ENCODE data around the gene IFT81.
A peak's percentile ranks its signal among the peaks of the same experiment; 100 is the strongest.
"Not testable (repeated sequence)": the region's sequence is repeated elsewhere in the genome, so short reads cannot be mapped to it uniquely, and the experiment has no call there.

IFT81 gene

GRCh38 chr12:110124269-110124995, at the start of gene IFT81:
Gene IFT81, plus strand, starts transcription at chr12:110124357. Its CDS starts 3,024 bp downstream, at chr12:110127381.
- no peak for TF ChIP-seq CTCF (IDR thresholded peaks at IDR 0.05; ENCODE audit: borderline replicate concordance, insufficient read depth, low read depth, low read length)
- peak within 1 kb of the TSS; percentile 81 for H3K4me3 ChIP-seq (ENCODE audit: low read depth, low read length)

- TF ChIP-seq CTCF (IDR thresholded peaks at IDR 0.05; ENCODE audit: borderline replicate concordance, insufficient read depth, low read depth, low read length): no peak
Observed at GRCh38 chr12:110075880-110076279, 48.3 kb upstream of the IFT81 start.

GRCh38 chr12:110077800-110078199, 46.4 kb upstream of the IFT81 start:
- no peak for TF ChIP-seq CTCF (IDR thresholded peaks at IDR 0.05; ENCODE audit: borderline replicate concordance, insufficient read depth, low read depth, low read length)
- H3K4me3 ChIP-seq (ENCODE audit: low read depth, low read length): no peak overlapping the region

More at GRCh38 chr12:110075880-110076279, 48.3 kb upstream of the IFT81 start:
- H3K4me3 ChIP-seq (ENCODE audit: low read depth, low read length): no peak overlapping the region

- no peak for TF ChIP-seq CTCF (IDR thresholded peaks at IDR 0.05; ENCODE audit: borderline replicate concordance, insufficient read depth, low read depth, low read length)
- H3K4me3 ChIP-seq (ENCODE audit: low read depth, low read length): peak overlapping the region; percentile 38
Observed at GRCh38 chr12:110079477-110080400, 44.4 kb upstream of the IFT81 start.

GRCh38 chr12:110080410-110080809, 43.7 kb upstream of the IFT81 start:
- no peak for TF ChIP-seq CTCF (IDR thresholded peaks at IDR 0.05; ENCODE audit: borderline replicate concordance, insufficient read depth, low read depth, low read length)
- H3K4me3 ChIP-seq (ENCODE audit: low read depth, low read length): no peak overlapping the region

- no peak for TF ChIP-seq CTCF (IDR thresholded peaks at IDR 0.05; ENCODE audit: borderline replicate concordance, insufficient read depth, low read depth, low read length)
- H3K4me3 ChIP-seq (ENCODE audit: low read depth, low read length): no peak overlapping the region
Observed at GRCh38 chr12:110084314-110085015, 39.7 kb upstream of the IFT81 start.

- H3K4me3 ChIP-seq (ENCODE audit: low read depth, low read length): not testable (repeated sequence)
Observed at GRCh38 chr12:110088216-110088615, 35.9 kb upstream of the IFT81 start.
